PFSK-1 (cell line): ENCODE data around the gene RABGAP1.

Experiments used
- FOXP2 ChIP-seq: optimal IDR thresholded peaks from 2 replicates; pipeline ENCODE3; 2011; ENCODE audit warnings: borderline replicate concordance, control low read depth, inconsistent platforms; ENCODE audit not compliant: insufficient read depth; ENCODE audit errors: extremely low read length, extremely low read depth
- POLR2AphosphoS5 ChIP-seq: IDR thresholded peaks from 2 replicates; pipeline ENCODE4 v1.6.1; 2012; ENCODE audit warnings: low read depth, mild to moderate bottlenecking, control low read depth, low read length, moderate library complexity
- SIN3A ChIP-seq: IDR thresholded peaks from 2 replicates; pipeline ENCODE4 v1.6.1; 2012; ENCODE audit warnings: mild to moderate bottlenecking, low read length, moderate library complexity, borderline replicate concordance; ENCODE audit not compliant: insufficient read depth
- TAF1 ChIP-seq: IDR thresholded peaks from 2 replicates; pipeline ENCODE4 v1.6.1; 2012; ENCODE audit warnings: low read length, control low read depth, borderline replicate concordance; ENCODE audit not compliant: insufficient read depth
- TF ChIP-seq, protein P1 (sequence below), 2 experiments: IDR thresholded peaks; 2 replicates each; pipeline versions ENCODE4 v1.6.1 to v1.8.0; 2011 to 2012; ENCODE audit warnings: low read depth in 2 of 2, low read length in 2 of 2, control low read depth in 1 of 2, inconsistent platforms in 1 of 2, mild to moderate bottlenecking in 1 of 2, moderate library complexity in 1 of 2; ENCODE audit not compliant: insufficient read depth in 1 of 2

The RABGAP1 gene

DNA sequence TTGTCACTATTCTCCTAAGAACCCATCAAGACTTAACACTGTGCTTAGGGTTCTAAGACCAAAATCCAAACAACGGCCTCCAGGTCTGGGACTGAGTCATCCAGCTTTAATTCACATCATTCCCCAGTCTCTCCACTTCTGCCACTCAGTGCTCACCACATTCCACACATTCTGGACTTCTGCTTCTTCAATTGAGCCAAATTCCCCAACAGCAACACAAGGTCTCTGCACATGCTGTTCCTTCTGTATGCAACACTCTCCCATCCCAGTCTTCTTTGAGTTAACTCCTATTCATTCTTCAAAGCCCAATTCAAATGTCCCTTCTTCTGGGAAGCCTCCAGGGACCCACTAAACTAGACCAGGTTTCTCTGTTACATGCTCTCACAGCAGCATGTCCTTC is 190.4 kb downstream of the RABGAP1 start:
- no peak for TF ChIP-seq FOXP2
- TF ChIP-seq SIN3A: no peak
- TF ChIP-seq, protein P1, sequence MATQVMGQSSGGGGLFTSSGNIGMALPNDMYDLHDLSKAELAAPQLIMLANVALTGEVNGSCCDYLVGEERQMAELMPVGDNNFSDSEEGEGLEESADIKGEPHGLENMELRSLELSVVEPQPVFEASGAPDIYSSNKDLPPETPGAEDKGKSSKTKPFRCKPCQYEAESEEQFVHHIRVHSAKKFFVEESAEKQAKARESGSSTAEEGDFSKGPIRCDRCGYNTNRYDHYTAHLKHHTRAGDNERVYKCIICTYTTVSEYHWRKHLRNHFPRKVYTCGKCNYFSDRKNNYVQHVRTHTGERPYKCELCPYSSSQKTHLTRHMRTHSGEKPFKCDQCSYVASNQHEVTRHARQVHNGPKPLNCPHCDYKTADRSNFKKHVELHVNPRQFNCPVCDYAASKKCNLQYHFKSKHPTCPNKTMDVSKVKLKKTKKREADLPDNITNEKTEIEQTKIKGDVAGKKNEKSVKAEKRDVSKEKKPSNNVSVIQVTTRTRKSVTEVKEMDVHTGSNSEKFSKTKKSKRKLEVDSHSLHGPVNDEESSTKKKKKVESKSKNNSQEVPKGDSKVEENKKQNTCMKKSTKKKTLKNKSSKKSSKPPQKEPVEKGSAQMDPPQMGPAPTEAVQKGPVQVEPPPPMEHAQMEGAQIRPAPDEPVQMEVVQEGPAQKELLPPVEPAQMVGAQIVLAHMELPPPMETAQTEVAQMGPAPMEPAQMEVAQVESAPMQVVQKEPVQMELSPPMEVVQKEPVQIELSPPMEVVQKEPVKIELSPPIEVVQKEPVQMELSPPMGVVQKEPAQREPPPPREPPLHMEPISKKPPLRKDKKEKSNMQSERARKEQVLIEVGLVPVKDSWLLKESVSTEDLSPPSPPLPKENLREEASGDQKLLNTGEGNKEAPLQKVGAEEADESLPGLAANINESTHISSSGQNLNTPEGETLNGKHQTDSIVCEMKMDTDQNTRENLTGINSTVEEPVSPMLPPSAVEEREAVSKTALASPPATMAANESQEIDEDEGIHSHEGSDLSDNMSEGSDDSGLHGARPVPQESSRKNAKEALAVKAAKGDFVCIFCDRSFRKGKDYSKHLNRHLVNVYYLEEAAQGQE (IDR thresholded peaks at IDR 0.05; ENCODE audit: insufficient read depth in 1 of 2, low read depth in 2 of 2, low read length in 2 of 2): no peak
- TF ChIP-seq TAF1: no peak
- no peak for TF ChIP-seq POLR2AphosphoS5

DNA sequence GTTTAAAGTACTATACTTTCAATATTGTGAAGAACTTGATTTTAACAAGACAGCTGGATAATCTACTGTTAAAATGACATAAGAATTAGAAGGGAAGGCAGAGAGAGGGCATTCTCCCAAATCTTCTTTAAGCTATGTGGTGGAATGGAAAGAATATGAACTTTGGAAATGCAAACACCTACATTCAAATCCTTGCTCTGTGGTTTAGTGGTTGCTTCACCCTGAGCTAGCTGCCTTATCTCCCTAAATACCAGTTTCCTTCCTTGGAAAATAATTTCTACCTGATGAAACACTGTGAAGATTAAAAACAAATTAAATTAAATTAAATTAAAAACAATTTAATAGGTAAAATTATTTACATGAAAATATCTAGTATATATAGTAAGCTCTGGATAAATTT is 191.2 kb downstream of the RABGAP1 start:
- TF ChIP-seq POLR2AphosphoS5: no peak

DNA sequence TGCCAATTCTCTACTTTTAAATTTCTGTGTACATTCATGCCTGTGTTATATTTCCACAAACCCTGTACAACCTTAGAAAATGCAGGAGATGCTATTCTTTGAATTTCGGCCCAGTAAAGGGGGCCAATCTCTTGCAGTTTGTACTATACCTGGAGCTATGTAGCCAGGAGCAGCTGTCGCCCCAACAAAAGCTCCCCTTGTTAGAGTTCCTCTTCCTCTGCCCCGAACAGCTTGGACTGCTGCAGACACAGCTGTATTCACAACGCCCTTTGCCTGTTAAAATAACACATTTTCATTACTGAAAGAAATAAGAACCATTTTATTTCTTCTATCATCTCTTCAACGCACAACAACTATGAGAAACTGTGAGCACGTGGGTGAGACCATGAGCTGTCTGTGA is 191.9 kb downstream of the RABGAP1 start:
- TF ChIP-seq FOXP2 (no peak), POLR2AphosphoS5 (no peak), SIN3A (no peak), TAF1 (no peak)
- TF ChIP-seq, protein P1 (IDR thresholded peaks at IDR 0.05; ENCODE audit: insufficient read depth in 1 of 2, low read depth in 2 of 2, low read length in 2 of 2): no peak

DNA sequence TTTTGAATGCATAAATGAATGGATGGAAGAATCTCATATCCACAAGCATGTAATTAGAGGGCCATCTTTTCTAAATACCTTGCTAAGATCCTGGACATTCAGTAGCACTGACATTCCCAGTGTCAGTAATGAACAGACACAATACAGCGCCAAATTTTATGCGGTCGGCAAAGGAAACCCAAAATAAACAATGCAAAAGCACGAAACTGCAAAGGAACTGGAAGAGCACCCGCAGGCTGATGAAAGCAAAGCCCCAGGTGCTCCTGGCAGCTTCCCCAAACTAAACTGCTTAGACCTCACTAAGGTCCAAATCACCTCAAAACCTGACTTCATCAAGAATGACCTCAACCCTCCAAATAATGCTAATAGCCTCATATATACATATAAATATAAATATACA is 194.6 kb downstream of the RABGAP1 start:
- TF ChIP-seq FOXP2: no peak

DNA sequence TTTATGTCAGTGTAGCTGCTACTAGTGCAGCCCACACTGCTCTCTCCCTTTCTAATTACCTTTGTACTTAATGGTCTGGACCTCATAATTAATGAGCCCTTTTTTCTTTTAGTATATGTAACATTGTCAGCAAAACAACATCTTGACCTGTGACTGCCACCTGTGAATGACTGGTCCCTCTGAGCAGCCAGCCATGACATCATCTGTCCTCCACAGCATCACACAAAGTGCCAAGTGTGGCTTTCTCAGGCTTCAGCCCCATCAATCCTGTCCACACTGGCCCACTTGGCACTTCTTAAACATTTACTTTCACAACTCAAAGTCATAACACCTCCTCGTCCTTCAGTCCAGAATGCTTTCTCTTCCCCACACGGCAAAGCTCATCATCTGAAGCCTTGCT is 197.3 kb downstream of the RABGAP1 start:
- TF ChIP-seq, protein P1 (IDR thresholded peaks at IDR 0.05; ENCODE audit: insufficient read depth in 1 of 2, low read depth in 2 of 2, low read length in 2 of 2): no peak
- no peak for TF ChIP-seq TAF1
- no peak for TF ChIP-seq SIN3A
- TF ChIP-seq POLR2AphosphoS5: no peak
- TF ChIP-seq FOXP2: no peak

DNA sequence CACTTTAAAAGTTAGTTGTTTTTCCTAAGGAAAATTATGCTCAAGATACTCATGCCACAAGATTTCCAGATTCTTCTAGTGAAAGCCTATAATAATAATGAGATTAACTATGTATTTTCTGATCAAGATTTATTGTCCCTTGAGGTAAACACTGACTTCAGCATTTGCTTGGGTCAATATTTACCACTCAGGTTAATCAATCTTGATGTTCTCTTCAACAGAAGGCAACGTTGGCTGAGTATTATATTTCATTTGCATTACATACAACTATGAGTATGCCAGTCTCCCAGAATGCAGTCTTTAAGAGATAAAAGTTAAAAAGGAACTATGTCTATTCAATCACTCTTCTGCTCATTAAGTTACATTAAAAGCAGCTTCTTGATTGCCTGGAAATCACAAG is 208.2 kb downstream of the RABGAP1 start:
- no peak for TF ChIP-seq FOXP2

DNA sequence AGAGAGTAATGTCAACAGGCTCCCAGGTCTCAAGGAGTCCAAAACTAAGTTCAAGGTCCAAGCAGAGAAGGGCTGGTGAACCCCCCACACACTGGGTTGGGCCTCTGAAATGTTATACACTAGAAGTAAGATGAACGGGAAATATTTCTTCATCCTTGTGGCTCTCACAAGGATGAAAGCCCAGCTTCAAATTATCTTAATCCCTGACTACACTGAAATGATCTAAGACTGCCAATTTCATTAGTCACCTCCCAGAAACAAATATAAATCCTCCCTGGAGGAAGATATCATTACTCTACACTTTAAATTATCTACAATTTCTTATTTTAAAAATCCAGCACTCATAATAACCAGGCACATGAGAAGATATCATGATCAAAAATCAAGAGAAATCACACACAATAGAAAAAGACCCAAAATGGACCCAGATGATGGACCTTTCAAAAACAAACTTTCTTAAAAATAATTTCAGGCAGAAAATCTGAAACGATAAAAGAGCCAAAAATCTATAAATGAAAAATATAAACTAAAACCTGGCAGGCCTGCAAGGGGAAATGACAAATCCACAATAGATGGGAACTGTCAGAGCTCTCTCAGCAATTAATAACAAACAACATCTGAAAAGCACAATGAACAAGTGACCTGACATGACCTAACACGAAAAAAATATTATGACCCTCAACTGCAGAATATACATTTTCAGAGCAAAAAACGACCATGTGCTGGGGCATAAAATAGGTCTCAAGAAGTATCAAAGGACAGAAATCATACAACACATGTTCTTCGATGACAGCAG is 210.1 kb downstream of the RABGAP1 start:
- TF ChIP-seq SIN3A (no peak), FOXP2 (no peak), TAF1 (no peak), POLR2AphosphoS5 (no peak)
- TF ChIP-seq, protein P1 (IDR thresholded peaks at IDR 0.05; ENCODE audit: insufficient read depth in 1 of 2, low read depth in 2 of 2, low read length in 2 of 2): no peak
